Right lobe of liver (tissue), 6 donors: ENCODE measurements around the gene NDUFAB1. TPM values are rescaled to one million over a fixed set of nuclear protein-coding genes. Genes with fewer than 3 reads are reported as not detected.

Experiments used
- ATAC-seq, 4 donors: fragments of 200-7000 bp; cut with Tn5 transposase; one replicate each; pipeline ENCODE4 v1.9.1; 2020; ENCODE audit warnings: mild to moderate bottlenecking in 4 of 4, moderate library complexity in 4 of 4
- DNase-seq, 3 donors: peaks; one replicate each; pipeline ENCODE4 v3.0.0-alpha.2; 2020
- H3K27ac ChIP-seq, 3 donors: fragments of 200-600 bp; one replicate each; pipeline ENCODE4 v1.8.0; 2022
- H3K27me3 ChIP-seq, 2 donors: fragments of 200-600 bp; one replicate each; pipeline ENCODE4 v1.8.0; 2022
- H3K36me3 ChIP-seq, 4 donors: fragments of 200-600 bp; sonication (generic) in 1 of 4; one replicate each; pipeline versions ENCODE4 v1.5.1 to v1.8.0; 2017 to 2022; ENCODE audit warnings: control low read depth in 1 of 4
- H3K4me1 ChIP-seq, 4 donors: fragments of 200-600 bp; sonication (generic) in 1 of 4; one replicate each; pipeline versions ENCODE4 v1.5.1 to v1.8.0; 2017 to 2022; ENCODE audit warnings: control low read depth in 1 of 4
- H3K4me3 ChIP-seq, 3 donors: fragments of 200-600 bp; one replicate each; pipeline ENCODE4 v1.8.0; 2022
- H3K9me3 ChIP-seq, 4 donors: fragments of 200-600 bp; sonication (generic) in 1 of 4; one replicate each; pipeline versions ENCODE4 v1.5.1 to v1.8.0; 2017 to 2022; ENCODE audit warnings: control low read depth in 1 of 4
- POLR2A ChIP-seq: fragments of 450-650 bp; IDR thresholded peaks from one replicate; pipeline ENCODE4 v1.6.1; 2017; ENCODE audit warnings: antibody characterized with exemption, mild to moderate bottlenecking
- whole genome bisulfite sequencing: methylation state at CpG from one replicate; pipeline ENCODE4 v1.1.6; 2018; ENCODE audit warnings: low coverage, low lambda C conversion rate; ENCODE audit not compliant: insufficient coverage; ENCODE audit errors: missing lambda C conversion rate; 5-methylcytosine and 5-hydroxymethylcytosine counted together
- intact Hi-C, 2 donors: fragments of 100-400 bp; cut with DNase I; formaldehyde crosslinking; loops; one replicate each; pipeline versions ENCODE4 v1.11.2 to v1.14.1; 2022
- total RNA-seq, 6 experiments: library from RNA; depleted of rRNA in 2 of 6; stranded (reverse); fragments of >200 nt in 2 of 6; fragmentation: NEBNext Ultra II Directional in 3 of 6; extraction: Animal tissue kit (Norgen Biotek cat#: 25700) in 3 of 6; gene quantifications; one replicate each; pipeline versions ENCODE4 v1.1.0 to v1.2.4, GENCODE V29; 2016 to 2023
- TF ChIP-seq, protein P1 (sequence below), 4 donors: fragments of 200-600 bp in 3 of 4; fragments of 450-650 bp in 1 of 4; IDR thresholded peaks; one replicate each; pipeline versions ENCODE4 v1.5.1 to v1.8.0; 2016 to 2022; ENCODE audit warnings: antibody characterized with exemption in 4 of 4, mild to moderate bottlenecking in 2 of 4
- donor health status: DM: no; HTN: yes; CAD: no.
- donor health status: DM: no; HTN: no; CAD: no.
- donor health status: DM: no; HTN: no; CAD: no.
- donor health status: DM: no; HTN: yes; CAD: no.
- donor health status: DM: no; HTN: yes; CAD: no.

NDUFAB1 gene
- total RNA-seq, 6 experiments from 2014 or later: 53.9 to 87.3 (median 63.9) TPM

DNA sequence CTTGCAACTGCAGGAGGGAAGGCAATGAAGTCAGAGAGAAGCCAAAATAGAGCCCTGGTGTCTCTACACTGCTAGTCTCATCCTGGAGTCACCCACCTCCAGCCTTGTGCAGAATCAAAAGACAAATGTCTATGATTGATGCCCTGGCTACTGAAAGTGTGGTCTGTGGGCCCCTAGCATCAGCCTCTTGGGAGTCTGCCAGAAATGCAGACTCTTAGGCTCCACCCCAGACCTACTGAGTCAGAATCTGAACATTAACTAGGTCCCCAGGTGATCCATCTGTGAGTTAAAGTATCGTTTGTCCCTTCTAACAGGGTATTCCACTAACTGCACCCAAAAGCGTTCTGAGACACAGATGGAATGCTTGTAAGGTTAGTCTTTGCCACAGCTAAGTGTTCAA lies 60.2 kb downstream of the NDUFAB1 start:
- ATAC-seq: no peak
- no peaks in the 10 kb centered on the region for H3K9me3 ChIP-seq
- DNase-seq: no peak
- H3K4me3 ChIP-seq: no peak overlapping the region
- H3K36me3 ChIP-seq: peaks cover 0 to 59% (median 13%) of the 10 kb centered on the region in 4 donors
- H3K4me1 ChIP-seq: peaks cover 0 to 4% (median 0%) of the 10 kb centered on the region in 4 donors
- TF ChIP-seq, protein P1, sequence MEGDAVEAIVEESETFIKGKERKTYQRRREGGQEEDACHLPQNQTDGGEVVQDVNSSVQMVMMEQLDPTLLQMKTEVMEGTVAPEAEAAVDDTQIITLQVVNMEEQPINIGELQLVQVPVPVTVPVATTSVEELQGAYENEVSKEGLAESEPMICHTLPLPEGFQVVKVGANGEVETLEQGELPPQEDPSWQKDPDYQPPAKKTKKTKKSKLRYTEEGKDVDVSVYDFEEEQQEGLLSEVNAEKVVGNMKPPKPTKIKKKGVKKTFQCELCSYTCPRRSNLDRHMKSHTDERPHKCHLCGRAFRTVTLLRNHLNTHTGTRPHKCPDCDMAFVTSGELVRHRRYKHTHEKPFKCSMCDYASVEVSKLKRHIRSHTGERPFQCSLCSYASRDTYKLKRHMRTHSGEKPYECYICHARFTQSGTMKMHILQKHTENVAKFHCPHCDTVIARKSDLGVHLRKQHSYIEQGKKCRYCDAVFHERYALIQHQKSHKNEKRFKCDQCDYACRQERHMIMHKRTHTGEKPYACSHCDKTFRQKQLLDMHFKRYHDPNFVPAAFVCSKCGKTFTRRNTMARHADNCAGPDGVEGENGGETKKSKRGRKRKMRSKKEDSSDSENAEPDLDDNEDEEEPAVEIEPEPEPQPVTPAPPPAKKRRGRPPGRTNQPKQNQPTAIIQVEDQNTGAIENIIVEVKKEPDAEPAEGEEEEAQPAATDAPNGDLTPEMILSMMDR (IDR thresholded peaks at IDR 0.05): no peak
- intact Hi-C loops: no loop called here
- WGBS: 100% methylated on average over 2 of the region's 2 CpGs
- H3K27ac ChIP-seq: no peak overlapping the region
- H3K27me3 ChIP-seq: no peaks in the 10 kb centered on the region

- H3K4me3 ChIP-seq: no peak overlapping the region
Observed at GRCh38 chr16:23534868-23535860, 61.0 kb downstream of the NDUFAB1 start.

GRCh38 chr16:23532448-23532847 lies 63.7 kb downstream of the NDUFAB1 start:
- Histone ChIP-seq H3K27me3 (no peaks in the 10 kb centered on the region), H3K27ac (no peak overlapping the region), H3K9me3 (no peaks in the 10 kb centered on the region), H3K4me3 (no peak overlapping the region), H3K36me3 (peaks cover 0 to 63% (median 11%) of the 10 kb centered on the region in 4 donors), H3K4me1 (no peaks in the 10 kb centered on the region)
- WGBS: no CpG with 5 or more reads among the region's 1 CpG
- ATAC-seq (no peak), DNase-seq (no peak)
- intact Hi-C loops: no loop called here
- no peak for TF ChIP-seq POLR2A
- TF ChIP-seq, protein P1 (IDR thresholded peaks at IDR 0.05): no peak

More at GRCh38 chr16:23534868-23535860, 61.0 kb downstream of the NDUFAB1 start:
- peaks cover 0 to 61% (median 13%) of the 10 kb centered on the region in 4 donors for H3K36me3 ChIP-seq
- WGBS: 97% methylated on average over 5 of the region's 19 CpGs
- TF ChIP-seq, protein P1 (IDR thresholded peaks at IDR 0.05): no peak
- no peak for TF ChIP-seq POLR2A
- no peaks in the 10 kb centered on the region for H3K9me3 ChIP-seq
- no peak for DNase-seq
- no peak overlapping the region for H3K27ac ChIP-seq
- no peaks in the 10 kb centered on the region for H3K27me3 ChIP-seq
- H3K4me1 ChIP-seq: peaks cover 0 to 4% (median 0%) of the 10 kb centered on the region in 4 donors
- intact Hi-C loops: no loop called here
- no peak for ATAC-seq

Other genes starting within 250 kb of the NDUFAB1 start
- gene COG7, start 143.1 kb downstream of the NDUFAB1 start, total RNA-seq: 10 to 100 TPM in 1 of 6 experiments, 1 to 10 TPM in 5; 7.5 to 11.2 (median 8.4) TPM
- 10 to 100 TPM; 19.2 to 31.7 (median 27.8) TPM for gene GGA2, start 85.8 kb downstream of the NDUFAB1 start, total RNA-seq
- 10 to 100 TPM; 14.9 to 47.7 (median 15.9) TPM for gene EARS2, start 39.0 kb downstream of the NDUFAB1 start, total RNA-seq
- 10 to 100 TPM; 27.6 to 50.5 (median 37.4) TPM for gene UBFD1, start 38.6 kb downstream of the NDUFAB1 start, total RNA-seq
- 1 to 10 TPM; 4.3 to 7.7 (median 5.4) TPM for gene PALB2, start 45.0 kb upstream of the NDUFAB1 start, total RNA-seq
- 10 to 100 TPM; 10.0 to 18.9 (median 18.3) TPM for gene DCTN5, start 45.1 kb upstream of the NDUFAB1 start, total RNA-seq
- 1 to 10 TPM in 4 of 6 experiments, under 1 TPM in 2; 0.61 to 3.6 (median 1.8) TPM for gene PLK1, start 82.6 kb upstream of the NDUFAB1 start, total RNA-seq
- not detected for gene ERN2, start 116.9 kb upstream of the NDUFAB1 start, total RNA-seq
- gene CHP2, start 158.7 kb upstream of the NDUFAB1 start, total RNA-seq: not detected
- gene PRKCB, start 239.7 kb upstream of the NDUFAB1 start, total RNA-seq: 1 to 10 TPM; 1.7 to 8.1 (median 3.5) TPM